MCF 10A (cell line): ENCODE data around the gene GNPNAT1. TPM values are rescaled to one million over a fixed set of nuclear protein-coding genes. Genes with fewer than 3 reads are reported as not detected.

Source experiments
- BruUV-seq: library from RNA; stranded (reverse); fragments of 400-500 nt; replicated peaks from 2 replicates; lab custom pipeline; 2021; lab: Mats Ljungman, UMichigan
- CTCF ChIA-PET: fragments of 300-600 bp; sonication (Branson Sonifier 250); formaldehyde crosslinking; extraction: SDS; loops from one replicate; lab custom pipeline; 2021; ENCODE audit warnings: antibody characterized with exemption, inconsistent platforms; lab: Yijun Ruan, JAX
- POLR2A ChIA-PET: fragments of 300-600, 350-650 bp; sonication (Branson Sonifier 250); formaldehyde crosslinking; extraction: SDS; loops from one replicate; lab custom pipeline; 2020; ENCODE audit warnings: antibody characterized with exemption, inconsistent platforms; lab: Yijun Ruan, JAX
- DNase-seq: peaks from one replicate; pipeline ENCODE4 v3.0.0-alpha.2; 2018; ENCODE audit not compliant: unreplicated experiment
- H3K27ac Mint-ChIP-seq: one replicate; pipeline ENCODE4 v1.8.0; 2022; ENCODE audit warnings: mild to moderate bottlenecking, low read depth, mixed read lengths; ENCODE audit not compliant: unreplicated experiment
- H3K27me3 Mint-ChIP-seq: one replicate; pipeline ENCODE4 v1.8.0; 2022; ENCODE audit warnings: mixed read lengths; ENCODE audit not compliant: insufficient read depth, unreplicated experiment
- H3K36me3 Mint-ChIP-seq: one replicate; pipeline ENCODE4 v1.8.0; 2022; ENCODE audit warnings: mild to moderate bottlenecking, moderate library complexity, mixed read lengths; ENCODE audit not compliant: insufficient read depth, unreplicated experiment
- H3K4me1 Mint-ChIP-seq: one replicate; pipeline ENCODE4 v1.8.0; 2022; ENCODE audit warnings: mixed read lengths; ENCODE audit not compliant: insufficient read depth, unreplicated experiment
- H3K4me3 Mint-ChIP-seq: one replicate; pipeline ENCODE4 v1.8.0; 2022; ENCODE audit warnings: mild to moderate bottlenecking, moderate library complexity, mixed read lengths; ENCODE audit not compliant: unreplicated experiment
- H3K9me3 Mint-ChIP-seq: one replicate; pipeline ENCODE4 v1.8.0; 2022; ENCODE audit warnings: mixed read lengths; ENCODE audit not compliant: unreplicated experiment
- CTCF ChIP-seq: fragments of 200-600 bp; IDR thresholded peaks from one replicate; pipeline ENCODE4 v1.8.0; 2022; ENCODE audit warnings: antibody characterized with exemption, mild to moderate bottlenecking; ENCODE audit not compliant: unreplicated experiment
- intact Hi-C: fragments of 100-400 bp; cut with micrococcal nuclease; formaldehyde crosslinking; loops from 2 replicates; pipeline ENCODE4 v1.14.1; 2022
- total RNA-seq: library from RNA; stranded (reverse); gene quantifications from 2 replicates; pipeline ENCODE4 v1.2.3, GENCODE V29; 2022

The GNPNAT1 gene
- total RNA-seq, 1 experiment from 2014 or later: 58.8 TPM

- no peak overlapping the region for H3K27ac Mint-ChIP-seq
- H3K9me3 Mint-ChIP-seq: no peaks in the 10 kb centered on the region
- DNase-seq: no peak
- CTCF ChIA-PET: no interaction called here
- POLR2A ChIA-PET: no interaction called here
- TF ChIP-seq CTCF: no peak
- peaks cover 36% of the 10 kb centered on the region for H3K36me3 Mint-ChIP-seq
- intact Hi-C loops: no loop called here
- H3K27me3 Mint-ChIP-seq: no peaks in the 10 kb centered on the region
- BruUV-seq: no TSS peak
- no peaks in the 10 kb centered on the region for H3K4me1 Mint-ChIP-seq
- H3K4me3 Mint-ChIP-seq: no peak overlapping the region
Measured at GRCh38 chr14:52759145-52759544, 32.3 kb downstream of the GNPNAT1 start.

- no peak for TF ChIP-seq CTCF
- BruUV-seq: no TSS peak
- H3K4me1 Mint-ChIP-seq: no peaks in the 10 kb centered on the region
- POLR2A ChIA-PET: no interaction called here
- DNase-seq: no peak
- H3K27ac Mint-ChIP-seq: peak overlapping the region; percentile 46
- CTCF ChIA-PET: interaction anchor here (0.6 to 0.7 kb wide), 3 partner anchors 9 to 1566 kb away, joined by 3 to 4 read pairs (median 3); no protein-coding TSS in a partner anchor
- H3K9me3 Mint-ChIP-seq: no peaks in the 10 kb centered on the region
- no peaks in the 10 kb centered on the region for H3K27me3 Mint-ChIP-seq
- H3K36me3 Mint-ChIP-seq: peaks cover 21% of the 10 kb centered on the region
- intact Hi-C loops: no loop called here
- H3K4me3 Mint-ChIP-seq: no peak overlapping the region
Measured at GRCh38 chr14:52755607-52756316, 35.6 kb downstream of the GNPNAT1 start.

GRCh38 chr14:52748647-52749292 lies 42.6 kb downstream of the GNPNAT1 start:
- no TSS peak for BruUV-seq
- no peak for DNase-seq
- Mint-ChIP-seq H3K27ac (no peak overlapping the region), H3K36me3 (peaks cover 44% of the 10 kb centered on the region), H3K4me3 (no peak overlapping the region), H3K4me1 (no peaks in the 10 kb centered on the region), H3K9me3 (no peaks in the 10 kb centered on the region), H3K27me3 (no peaks in the 10 kb centered on the region)
- CTCF ChIA-PET: no interaction called here
- no peak for TF ChIP-seq CTCF
- intact Hi-C loops: no loop called here
- POLR2A ChIA-PET: no interaction called here

GRCh38 chr14:52741865-52742264 lies 49.5 kb downstream of the GNPNAT1 start:
- intact Hi-C loops: no loop called here
- CTCF ChIA-PET: interaction anchor here (0.7 kb wide), 1 partner anchor 13 kb away, joined by 3 read pairs; no protein-coding TSS in a partner anchor
- Mint-ChIP-seq H3K4me3 (no peak overlapping the region), H3K27me3 (no peaks in the 10 kb centered on the region), H3K27ac (no peak overlapping the region), H3K9me3 (no peaks in the 10 kb centered on the region), H3K4me1 (peaks cover 15% of the 10 kb centered on the region), H3K36me3 (peaks cover 22% of the 10 kb centered on the region)
- no peak for TF ChIP-seq CTCF
- POLR2A ChIA-PET: interaction anchor here (1.7 kb wide), 1 partner anchor 11 kb away, joined by 13 read pairs; the partner anchor contains the start of gene STYX
- DNase-seq: no peak
- BruUV-seq: no TSS peak
